SKM-1 treated with dmso at 0.1 percent for 144 hours (cell line): Measurements from ENCODE around the gene SLF2.
"Not testable (repeated sequence)": the region's sequence is repeated elsewhere in the genome, so short reads cannot be mapped to it uniquely, and the experiment has no call there.

Experiments used
- DNase-seq: peaks from one replicate; lab custom pipeline; 2025; ENCODE audit not compliant: unreplicated experiment; lab: John Stamatoyannopoulos, UW

SLF2 gene

DNA sequence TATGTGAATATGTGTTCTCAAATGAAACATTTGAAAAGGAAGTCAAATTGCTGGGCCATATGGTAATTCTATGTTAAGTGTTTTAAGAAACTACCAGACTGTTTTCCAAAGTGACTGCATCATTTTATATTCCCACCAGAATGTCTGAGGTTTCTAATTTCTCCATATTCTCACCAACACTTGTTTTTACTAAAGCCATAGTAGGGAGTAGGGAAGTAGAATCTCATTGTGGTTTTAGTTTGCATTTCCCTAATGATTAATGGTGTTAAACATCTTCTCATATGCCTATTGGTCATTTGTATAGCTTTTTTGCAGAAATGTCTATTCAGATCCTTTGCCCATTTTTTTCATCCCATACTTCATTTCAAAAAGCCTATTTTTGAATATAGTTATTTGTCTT is 47.5 kb downstream of the SLF2 start:
- DNase-seq: no peak

DNA sequence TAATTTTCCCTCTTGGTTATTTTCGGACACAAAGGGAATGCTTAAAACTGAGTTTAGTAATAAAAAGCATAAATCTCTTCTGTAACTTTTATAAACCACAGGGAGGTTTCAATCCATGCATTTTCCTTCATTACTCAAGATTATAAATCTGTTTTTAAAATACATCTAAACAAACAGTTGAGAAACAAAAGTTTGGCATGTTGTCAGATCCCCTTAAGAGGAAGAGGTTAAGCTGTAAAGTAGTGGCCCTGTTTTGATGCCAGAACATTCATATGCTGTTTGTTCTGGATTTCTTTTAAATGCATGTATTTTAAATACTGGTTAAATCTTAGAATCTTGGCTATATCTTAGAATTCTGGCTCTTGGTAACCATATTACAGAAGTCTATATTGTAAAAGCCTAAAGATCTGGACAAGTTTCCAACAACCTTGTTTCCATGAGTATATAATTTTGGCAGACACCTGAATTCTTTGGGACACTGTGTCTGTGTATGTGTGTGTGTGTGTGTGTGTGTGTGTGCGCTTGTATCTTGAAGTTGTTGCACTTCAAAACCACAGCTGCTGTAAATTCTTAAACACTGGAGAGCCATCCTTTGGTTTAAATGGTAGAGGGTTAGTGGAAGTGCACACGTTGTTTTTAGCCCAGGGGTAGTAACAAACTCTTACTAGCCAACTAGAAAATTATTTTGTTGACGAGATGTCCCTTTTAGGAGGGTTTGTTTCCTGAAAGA is 49.8 kb downstream of the SLF2 start:
- DNase-seq: no peak

DNA sequence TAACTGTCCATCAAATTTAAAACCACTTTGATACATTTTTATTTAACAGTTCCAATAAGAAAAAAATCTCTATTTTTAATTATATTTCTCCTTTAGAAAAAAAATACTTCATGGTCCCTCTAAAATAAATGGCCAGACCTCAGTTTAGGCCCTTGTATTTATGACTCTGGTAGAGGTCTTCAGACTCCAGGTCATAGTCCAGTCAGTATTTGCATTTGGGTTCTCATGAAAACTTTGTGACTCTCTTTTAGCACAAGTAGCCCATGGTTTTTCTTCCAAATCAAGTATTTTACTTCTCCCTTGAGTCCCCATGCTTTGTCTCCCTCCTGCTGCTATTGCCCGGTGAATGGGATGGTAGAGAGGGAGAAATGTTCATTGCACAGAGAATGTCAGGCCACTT is 51.1 kb downstream of the SLF2 start:
- no peak for DNase-seq

DNA sequence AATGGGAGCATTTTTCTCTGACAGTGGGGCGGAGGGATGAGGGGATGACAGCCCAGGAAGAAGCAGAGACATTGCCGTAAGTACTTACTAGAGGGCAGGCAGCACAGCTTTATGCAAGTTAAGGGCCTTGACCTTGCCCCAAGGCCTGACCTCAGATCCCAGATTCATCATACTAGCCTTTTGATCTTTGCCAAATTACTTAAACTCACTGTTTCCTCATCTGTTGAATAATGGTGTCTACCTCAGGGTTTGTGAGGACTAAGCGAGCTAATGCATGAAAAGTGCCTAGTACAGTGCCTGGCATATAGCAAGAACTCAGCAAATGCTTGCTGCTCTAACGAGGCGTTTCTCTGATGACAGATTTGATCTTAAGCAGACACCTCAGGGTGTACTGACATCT is 53.1 kb downstream of the SLF2 start:
- no peak for DNase-seq

DNA sequence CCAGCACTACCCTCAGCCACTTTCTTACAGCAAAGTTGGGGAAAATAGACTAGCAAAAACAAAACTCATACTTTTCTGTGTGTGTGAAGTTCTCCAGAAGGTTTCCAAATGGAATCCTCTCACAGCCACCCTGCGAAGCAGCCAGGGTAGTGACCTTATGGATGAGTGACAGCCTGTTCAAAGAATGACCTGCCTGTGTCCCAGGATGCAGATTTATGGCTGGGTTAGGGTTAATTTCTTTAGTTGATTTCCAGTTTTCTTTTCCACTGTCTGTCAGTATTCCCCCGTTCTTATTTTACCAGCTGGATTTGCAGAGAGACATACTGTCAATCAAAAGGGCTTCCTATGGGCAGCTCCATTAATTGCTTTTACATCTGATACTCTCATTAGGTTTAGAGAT is 54.1 kb downstream of the SLF2 start:
- no peak for DNase-seq

DNA sequence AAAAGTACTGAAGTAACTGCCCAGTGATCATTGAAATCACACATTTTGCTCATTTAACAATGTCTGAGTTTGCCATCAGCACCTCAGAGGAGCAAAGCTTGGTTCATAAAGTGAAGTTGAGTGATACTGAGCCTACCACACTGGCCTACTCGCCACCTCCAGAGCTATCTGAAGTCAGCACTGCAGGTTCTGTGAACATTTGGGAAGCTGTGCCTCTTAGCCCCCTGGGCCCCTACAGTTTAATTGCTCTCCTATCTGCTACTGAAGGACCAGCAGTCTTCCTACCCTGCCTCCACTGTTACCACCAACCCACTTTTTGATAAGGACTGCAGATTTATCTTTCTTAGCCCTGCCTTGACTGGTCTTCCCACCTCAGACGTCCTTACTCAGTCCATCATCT is 54.6 kb downstream of the SLF2 start:
- no peak for DNase-seq

DNA sequence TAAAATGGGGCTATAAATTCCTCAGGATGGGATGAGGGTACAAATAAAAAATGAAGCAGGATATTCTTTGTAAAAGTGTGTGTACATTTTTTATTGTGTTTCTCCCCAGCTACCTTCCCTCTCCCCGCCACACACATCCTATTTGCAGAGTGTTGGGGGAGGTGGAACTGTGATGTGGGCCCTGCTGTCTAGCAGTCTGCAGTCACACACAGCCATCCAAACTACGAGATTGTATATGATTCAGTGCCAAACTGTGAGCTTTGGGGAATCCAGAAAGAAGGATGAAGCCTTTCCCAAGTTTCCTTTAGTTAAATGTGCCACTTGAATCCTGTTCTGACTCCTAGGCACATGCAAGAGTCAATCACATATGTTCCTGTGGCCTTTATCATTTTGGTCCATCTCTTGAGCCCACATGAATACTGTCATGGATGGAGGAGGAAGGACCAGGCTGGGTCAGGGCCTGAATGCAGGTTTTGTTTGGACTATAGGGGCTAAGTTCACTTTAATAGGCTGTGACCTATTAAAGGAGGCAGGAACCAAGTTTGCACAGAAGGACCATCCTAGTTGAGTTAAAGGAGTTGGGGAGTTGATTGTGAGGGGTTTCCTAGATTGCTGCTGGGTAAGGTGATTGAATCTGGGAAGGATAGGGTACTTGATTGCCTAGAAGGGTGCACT is 55.4 kb downstream of the SLF2 start:
- no peak for DNase-seq

DNA sequence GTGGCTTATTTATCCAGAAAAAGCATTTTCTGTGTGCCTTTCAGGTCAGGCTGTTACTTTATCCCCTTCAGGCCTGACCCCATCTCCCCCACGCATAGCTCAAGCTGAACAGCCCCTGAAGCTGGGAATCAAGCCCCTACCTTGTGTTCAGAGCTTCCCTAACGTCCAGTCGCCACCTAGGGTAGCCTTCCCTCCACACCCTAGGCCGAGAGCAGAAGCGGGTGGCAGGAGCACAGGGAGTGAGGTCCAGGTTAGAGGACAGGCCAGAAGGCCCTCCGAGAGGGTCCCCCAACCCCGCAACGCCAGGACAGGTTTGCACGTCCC is 56.1 kb downstream of the SLF2 start:
- DNase-seq: no peak

DNA sequence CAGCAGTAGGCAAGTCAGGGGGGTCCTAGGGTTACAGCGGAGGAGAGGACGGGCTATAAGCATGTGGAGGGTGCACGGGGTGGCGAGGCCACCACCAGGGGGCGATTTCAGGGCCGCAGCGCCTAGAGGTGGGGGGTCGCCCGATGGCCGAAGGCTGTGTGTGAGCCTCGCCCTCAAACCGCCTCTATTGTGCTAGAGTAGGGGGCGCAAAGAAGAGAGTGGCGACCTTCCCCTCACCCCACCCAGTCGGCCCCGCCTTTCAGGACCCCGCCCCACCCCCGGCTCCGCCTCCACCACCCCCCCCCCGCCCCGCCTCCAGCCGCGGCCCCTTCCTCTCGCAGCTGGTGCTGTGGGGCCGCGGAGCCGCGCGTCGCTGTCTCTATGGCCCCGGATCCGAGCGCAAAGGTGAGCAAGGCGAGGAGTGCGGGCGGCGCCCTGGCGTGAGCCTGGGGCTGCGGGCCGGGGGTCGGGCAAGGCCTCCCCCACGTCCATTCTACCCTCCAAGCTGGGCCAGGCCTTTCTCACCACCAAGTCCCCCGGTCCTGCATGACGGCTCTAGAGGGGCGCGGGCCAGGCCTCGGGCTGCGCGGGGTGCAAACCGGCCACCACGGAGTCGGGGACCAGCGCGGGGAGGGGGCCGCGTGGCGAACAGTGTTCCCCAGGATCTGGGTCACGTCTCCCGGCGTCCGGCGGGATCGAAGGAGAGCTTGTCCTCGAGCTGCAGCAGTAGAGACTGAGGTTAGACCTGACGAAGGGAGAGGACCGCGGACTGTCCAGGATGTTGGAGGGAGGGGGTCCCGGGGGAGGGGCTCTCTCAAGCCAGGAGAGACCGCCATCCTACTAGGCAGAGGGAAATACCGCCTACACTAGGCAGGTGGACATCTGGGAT is 56.7 kb downstream of the SLF2 start, which contains the start of gene SEMA4G:
Gene SEMA4G, plus strand, starts transcription at position 318 of the 889 bp plus-strand sequence. CDS start 3,409 bp downstream, outside the sequence.
- DNase-seq: peak; percentile 28

DNA sequence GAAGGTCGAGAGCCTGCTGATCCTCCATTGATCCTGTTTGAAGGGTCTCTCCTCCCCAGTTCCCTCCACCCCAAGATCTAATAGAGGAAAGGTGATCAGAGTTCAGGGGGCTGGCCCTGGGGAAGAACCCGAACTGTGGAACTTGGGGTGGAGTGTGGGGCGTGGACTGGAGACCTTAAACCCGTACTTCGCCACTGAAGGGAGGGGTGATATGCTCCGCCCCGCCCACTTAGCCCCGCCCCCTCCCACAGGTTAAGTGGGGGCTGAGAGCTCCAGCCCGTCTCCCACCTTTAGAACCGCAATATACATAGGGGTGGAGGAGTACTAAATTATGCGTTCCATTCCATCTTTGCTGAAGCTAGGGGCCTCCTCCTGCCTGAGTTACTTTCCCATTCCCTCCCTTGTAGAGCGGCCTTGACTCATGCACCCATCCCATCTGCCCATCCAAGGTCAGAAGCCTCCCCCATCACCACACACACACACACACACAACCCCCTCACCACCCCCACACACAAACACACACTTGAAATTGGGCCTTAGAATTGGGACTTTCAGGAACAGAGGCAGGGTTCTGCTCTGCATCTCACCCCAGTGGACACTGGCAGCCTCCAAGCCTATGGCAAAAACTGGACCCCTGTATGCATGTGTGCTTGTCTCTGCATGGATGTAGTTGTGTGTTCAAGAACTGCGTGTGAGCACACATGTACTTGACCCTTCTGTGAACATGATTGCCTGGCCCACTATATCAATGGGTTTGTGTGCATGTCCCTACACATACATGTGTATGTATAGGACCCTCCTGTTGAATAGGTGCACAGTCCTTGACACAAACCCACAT is 57.5 kb downstream of the SLF2 start:
- no peak for DNase-seq

DNA sequence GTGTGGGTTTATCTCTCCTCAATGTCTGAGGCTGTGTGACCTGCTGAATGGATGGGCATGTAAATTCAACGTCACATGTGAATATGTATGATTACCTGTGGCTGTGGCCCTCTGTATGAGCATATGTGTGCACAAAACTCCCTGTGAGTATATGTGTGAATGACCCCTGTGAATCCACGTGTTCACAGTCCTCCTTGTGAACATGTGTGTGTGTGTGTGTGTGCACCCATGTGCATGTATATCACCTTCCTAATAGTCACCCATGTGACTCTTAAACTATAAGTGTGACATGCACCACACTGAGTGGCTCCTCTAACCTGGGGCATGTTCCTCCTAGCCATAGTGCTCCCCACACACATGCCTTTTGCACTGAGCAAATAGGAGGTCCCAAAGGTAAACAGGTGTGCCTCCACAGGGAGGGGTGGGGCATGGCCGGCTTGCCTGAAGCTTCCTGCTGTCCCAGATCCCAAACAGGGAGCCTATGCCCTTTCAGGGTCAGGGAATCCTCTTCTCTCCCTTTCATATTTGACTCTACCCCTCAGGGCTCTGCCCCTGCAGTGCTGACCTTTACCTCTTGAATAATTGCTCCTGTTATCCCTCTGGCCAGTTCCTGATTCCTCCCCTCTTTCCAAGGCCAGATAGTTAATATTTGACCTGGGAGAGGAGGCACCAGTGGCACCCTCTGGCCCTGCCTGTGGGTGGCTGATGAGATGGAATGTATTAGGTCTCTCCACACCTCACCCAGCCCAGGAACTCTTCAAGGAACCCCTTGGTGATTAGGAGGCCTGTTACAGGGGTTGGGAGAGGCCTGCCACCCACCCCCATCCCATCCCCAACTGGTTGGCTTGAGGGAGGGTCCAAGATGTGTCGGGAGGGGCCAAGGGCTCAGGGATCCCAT is 58.4 kb downstream of the SLF2 start:
- DNase-seq: no peak

DNA sequence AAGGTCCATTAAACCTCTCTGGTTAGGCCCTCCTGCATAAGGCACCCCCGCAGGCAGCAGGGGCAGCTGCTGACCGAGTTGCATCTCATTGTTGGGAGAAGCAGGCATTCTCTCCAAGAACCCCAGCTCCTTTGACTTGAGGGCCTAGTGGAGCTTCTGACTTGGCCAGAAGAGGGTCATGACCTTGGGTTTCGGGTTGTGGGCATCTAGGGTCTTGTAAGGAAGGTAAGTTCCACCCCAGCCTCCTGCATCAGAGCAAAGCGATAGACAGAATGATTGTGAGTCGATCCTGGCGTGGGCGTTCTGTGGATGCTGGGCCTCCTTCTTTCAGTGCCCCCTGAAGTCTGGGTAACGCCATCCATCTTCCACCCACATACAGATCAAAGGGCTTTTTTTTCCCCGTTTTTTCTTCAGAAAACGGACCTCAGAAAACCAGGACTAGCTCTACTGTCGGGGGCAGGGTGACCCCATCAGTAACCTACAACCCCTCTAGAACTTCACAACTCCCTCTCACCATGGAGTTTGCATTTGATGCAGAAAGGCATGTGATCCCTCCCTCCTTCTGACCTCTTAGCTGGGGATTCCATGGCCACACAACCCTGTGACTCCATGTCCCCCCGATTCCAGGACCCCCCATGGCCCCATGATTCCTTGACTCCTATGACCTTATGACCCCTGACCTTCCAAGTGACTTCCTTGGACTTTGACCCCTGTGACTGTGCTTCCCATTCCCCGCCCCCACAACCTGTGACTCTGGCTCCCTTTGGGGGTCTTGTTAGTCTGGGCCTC is 59.5 kb downstream of the SLF2 start:
- DNase-seq: no peak

DNA sequence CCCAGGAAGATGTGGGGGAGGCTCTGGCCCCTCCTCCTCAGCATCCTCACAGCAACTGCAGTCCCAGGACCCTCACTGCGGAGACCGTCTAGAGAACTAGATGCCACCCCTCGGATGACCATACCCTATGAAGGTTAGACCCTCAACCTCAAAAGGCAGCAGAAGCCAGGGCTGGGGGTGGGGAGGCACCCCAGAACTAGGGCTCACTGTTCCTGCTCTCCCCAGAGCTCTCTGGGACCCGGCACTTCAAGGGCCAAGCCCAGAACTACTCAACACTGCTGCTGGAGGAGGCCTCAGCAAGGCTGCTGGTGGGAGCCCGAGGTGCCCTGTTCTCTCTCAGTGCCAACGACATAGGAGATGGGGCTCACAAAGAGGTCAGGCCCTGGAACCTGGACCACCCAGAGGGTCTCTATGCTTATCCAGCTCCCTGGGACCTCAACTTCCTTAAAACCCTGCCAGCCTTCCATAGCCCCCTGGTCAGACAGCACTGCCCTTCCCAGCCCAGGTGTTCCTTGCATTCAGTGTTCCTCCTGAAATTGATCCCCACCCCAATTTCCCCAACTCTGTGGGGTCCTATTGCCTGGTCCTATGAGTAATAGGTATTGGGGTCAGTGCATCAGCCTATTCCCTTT is 60.3 kb downstream of the SLF2 start:
- no peak for DNase-seq

DNA sequence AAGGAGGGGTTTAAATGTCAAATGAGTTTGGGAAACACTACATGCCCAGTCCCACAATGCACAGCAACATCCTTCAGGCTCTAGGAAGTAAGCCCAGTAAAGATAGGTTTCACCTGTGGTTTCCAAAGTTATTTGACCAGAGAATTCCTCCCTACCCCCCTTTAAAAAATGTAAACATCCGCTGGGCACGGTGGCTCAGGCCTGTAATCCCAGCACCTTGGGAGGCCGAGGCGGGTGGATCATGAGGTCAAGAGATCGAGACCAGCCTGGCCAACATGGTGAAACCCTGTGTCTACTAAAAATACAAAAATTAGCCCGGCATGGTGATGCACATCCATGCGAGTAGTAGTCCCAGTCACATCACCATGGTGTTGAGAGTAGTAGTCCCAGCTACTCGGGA is 62.6 kb downstream of the SLF2 start:
- DNase-seq: not testable (repeated sequence)

DNA sequence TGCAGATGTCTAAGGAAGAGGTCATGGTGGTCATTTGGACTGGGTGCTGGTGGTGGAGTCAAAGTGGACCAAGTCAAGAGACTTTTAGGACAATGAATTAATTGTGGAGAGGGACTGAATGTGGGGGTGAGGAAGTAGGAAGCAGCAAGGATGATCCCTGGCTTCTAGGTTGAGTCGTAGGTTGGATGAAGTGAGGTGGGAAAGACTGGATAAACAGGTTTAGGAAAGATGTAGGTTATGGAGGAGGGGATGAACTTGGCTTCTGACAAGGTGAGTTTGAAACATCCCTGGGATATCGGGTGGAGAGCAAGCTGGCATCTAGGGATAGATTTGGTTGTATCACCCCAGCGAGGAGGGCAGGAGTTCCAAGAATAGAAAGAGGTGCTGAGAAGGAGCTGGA is 64.1 kb downstream of the SLF2 start:
- DNase-seq: no peak

DNA sequence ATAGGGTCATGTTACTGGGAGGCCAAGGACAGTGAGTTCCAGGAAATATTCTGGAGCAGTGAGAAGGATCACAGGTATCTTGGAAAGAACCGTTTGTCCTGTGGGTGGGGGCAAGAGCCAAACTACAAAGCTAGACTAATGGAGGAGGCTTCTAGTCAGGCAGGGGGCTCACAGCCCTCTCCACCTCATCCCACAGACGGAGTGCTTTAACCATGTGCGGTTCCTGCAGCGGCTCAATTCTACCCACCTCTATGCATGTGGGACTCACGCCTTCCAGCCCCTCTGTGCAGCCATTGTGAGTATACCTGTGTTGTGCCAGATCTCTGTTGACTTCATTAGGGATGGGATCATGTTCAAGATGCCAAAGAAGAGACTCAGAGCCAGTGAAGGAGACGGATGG is 64.7 kb downstream of the SLF2 start:
- DNase-seq: no peak

DNA sequence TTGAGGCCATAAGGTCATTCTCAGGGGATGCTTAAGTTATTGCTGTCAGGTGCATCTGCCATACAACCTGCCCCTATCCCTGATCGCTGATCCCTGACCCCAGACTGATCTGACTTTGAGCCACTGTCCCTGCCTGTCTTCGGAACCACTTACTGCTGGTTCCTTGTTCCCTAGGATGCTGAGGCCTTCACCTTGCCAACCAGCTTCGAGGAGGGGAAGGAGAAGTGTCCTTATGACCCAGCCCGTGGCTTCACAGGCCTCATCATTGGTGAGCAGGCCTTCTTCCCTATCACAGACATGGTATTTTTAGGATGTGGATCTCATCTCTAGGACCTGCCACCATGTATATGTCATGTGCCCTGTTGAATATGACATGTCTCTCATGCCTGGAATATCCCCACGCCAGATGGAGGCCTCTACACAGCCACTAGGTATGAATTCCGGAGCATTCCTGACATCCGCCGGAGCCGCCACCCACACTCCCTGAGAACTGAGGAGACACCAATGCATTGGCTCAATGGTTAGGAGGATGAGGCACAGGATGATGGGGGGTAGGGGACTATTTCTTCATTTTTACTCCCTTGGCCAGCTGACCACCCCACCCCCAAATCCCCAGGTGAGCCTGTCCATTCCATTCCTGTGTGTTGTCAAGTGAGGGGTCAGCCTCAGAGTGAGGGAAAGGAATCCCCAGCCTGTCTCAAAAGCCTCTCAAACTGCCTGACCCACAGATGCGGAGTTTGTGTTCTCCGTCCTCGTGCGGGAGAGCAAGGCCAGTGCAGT is 65.5 kb downstream of the SLF2 start:
- DNase-seq: no peak

DNA sequence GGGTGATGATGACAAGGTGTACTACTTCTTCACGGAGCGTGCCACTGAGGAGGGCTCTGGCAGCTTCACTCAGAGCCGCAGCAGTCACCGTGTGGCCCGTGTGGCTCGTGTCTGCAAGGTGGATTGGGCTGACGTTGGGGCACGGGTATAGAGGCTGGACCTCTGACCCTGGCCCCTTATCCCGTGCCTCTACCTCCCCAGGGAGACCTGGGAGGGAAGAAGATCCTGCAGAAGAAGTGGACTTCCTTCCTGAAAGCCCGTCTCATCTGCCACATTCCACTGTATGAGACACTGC is 66.1 kb downstream of the SLF2 start:
- no peak for DNase-seq
